Measurements from ENCODE around the gene KCNH2.

The KCNH2 gene

GRCh38 chr7:150975536-150976319 lies 2.4 kb downstream of the KCNH2 start:
- no peak for DNase-seq (ENCODE audit: low read depth, low spot score)

GRCh38 chr7:150974468-150975391 lies 3.4 kb downstream of the KCNH2 start:
- no peak for DNase-seq (ENCODE audit: low read depth, low spot score)

GRCh38 chr7:150973571-150974451 lies 4.3 kb downstream of the KCNH2 start:
- no peak for DNase-seq (ENCODE audit: low read depth, low spot score)

GRCh38 chr7:150972741-150973140 lies 5.4 kb downstream of the KCNH2 start:
- no peak for DNase-seq (ENCODE audit: low read depth, low spot score)

- no peak for DNase-seq (ENCODE audit: low read depth, low spot score)
Measured at GRCh38 chr7:150972023-150972468, 6.1 kb downstream of the KCNH2 start.

GRCh38 chr7:150971242-150972022 lies 6.7 kb downstream of the KCNH2 start:
- DNase-seq (ENCODE audit: low read depth, low spot score): no peak

GRCh38 chr7:150970424-150970823 lies 7.7 kb downstream of the KCNH2 start:
- no peak for DNase-seq (ENCODE audit: low read depth, low spot score)

- no peak for DNase-seq (ENCODE audit: low read depth, low spot score)
Measured at GRCh38 chr7:150969475-150969874, 8.6 kb downstream of the KCNH2 start.

- DNase-seq (ENCODE audit: low read depth, low spot score): no peak
Measured at GRCh38 chr7:150968734-150969372, 9.3 kb downstream of the KCNH2 start.

- no peak for DNase-seq (ENCODE audit: low read depth, low spot score)
Measured at GRCh38 chr7:150968056-150968733, 9.9 kb downstream of the KCNH2 start.

GRCh38 chr7:150967349-150967748 lies 10.8 kb downstream of the KCNH2 start:
- no peak for DNase-seq (ENCODE audit: low read depth, low spot score)

GRCh38 chr7:150966002-150966401 lies 12.1 kb downstream of the KCNH2 start:
- DNase-seq (ENCODE audit: low read depth, low spot score): no peak

- no peak for DNase-seq (ENCODE audit: low read depth, low spot score)
Measured at GRCh38 chr7:150965273-150965830, 12.8 kb downstream of the KCNH2 start.

GRCh38 chr7:150964593-150965111 lies 13.5 kb downstream of the KCNH2 start:
- DNase-seq (ENCODE audit: low read depth, low spot score): no peak

- no peak for DNase-seq (ENCODE audit: low read depth, low spot score)
Measured at GRCh38 chr7:150963707-150964559, 14.2 kb downstream of the KCNH2 start.

- DNase-seq (ENCODE audit: low read depth, low spot score): no peak
Measured at GRCh38 chr7:150962553-150963399, 15.3 kb downstream of the KCNH2 start.

- no peak for DNase-seq (ENCODE audit: low read depth, low spot score)
Measured at GRCh38 chr7:150962290-150962552, 15.9 kb downstream of the KCNH2 start.
